ENCODE data around the gene NEU1. TPM values are rescaled to one million over a fixed set of nuclear protein-coding genes. Genes with fewer than 3 reads are reported as not detected.

Gene NEU1
- total and polyA plus RNA-seq, 4 donors, result 27.6 to 42.4 (median 34.8) TPM

DNA sequence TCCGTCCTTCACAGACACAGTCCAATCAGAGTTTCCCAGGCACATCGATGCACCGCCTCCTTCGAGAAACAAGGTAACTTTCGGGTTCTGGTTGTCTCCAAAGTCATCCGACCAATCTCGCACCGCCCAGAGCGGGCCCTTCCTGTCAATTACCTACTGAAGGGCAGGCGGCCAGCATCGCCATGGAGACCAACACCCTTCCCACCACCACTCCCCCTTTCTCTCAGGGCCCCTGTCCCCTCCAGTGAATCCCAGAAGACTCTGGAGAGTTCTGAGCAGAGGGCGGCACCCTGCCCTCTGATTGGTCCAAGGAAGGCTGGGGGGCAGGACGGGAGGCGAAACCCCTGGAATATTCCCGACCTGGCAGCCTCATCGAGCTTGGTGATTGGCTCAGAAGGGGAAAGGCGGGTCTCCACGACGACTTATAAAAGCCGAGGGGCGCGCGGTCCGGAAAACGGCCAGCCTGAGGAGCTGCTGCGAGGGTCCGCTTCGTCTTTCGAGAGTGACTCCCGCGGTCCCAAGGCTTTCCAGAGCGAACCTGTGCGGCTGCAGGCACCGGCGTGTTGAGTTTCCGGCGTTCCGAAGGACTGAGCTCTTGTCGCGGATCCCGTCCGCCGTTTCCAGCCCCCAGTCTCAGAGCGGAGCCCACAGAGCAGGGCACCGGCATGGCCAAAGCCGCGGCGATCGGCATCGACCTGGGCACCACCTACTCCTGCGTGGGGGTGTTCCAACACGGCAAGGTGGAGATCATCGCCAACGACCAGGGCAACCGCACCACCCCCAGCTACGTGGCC is 35.1 kb downstream of the NEU1 start, which contains the start of gene HSPA1B:
TSS of gene HSPA1B (plus strand) at position 453 of the 794 bp plus-strand sequence. CDS start at position 666, 213 bp downstream.
- WGBS, result under 1% methylated on average over 52 of the region's 56 CpGs
- Histone ChIP-seq H3K36me3 (ENCODE audit: control insufficient read depth in 4 of 4, insufficient read depth in 3 of 4, low read depth in 1 of 4, low read length in 3 of 4) (no peaks in the 10 kb centered on the region), H3K9ac (ENCODE audit: low read depth in 1 of 2, low read length in 2 of 2) (peak within 1 kb of the TSS; percentile 76), H3K4me1 (ENCODE audit: control insufficient read depth in 4 of 4, insufficient read depth in 4 of 4, low read length in 3 of 4) (peaks cover 0 to 18% (median 6%) of the 10 kb centered on the region in 4 donors), H3K4me3 (ENCODE audit: low read depth in 1 of 3, low read length in 3 of 3) (peak within 1 kb of the TSS; percentile 65 to 80 (median 77)), H3K27me3 (ENCODE audit: control insufficient read depth in 4 of 4, insufficient read depth in 4 of 4, low read length in 3 of 4) (no peaks in the 10 kb centered on the region), H3K27ac (ENCODE audit: low read depth in 1 of 2, low read length in 2 of 2) (peak within 1 kb of the TSS; percentile 73 to 86), H3K9me3 (ENCODE audit: control insufficient read depth in 4 of 4, low read length in 3 of 4) (no peaks in the 10 kb centered on the region)
- TF ChIP-seq RXRA (IDR thresholded peaks at IDR 0.05) (peak in 1 of 2 donors; percentile 30), YY1 (IDR thresholded peaks at IDR 0.05) (peak; percentile 98), NR2F2 (IDR thresholded peaks at IDR 0.05) (peak; percentile 47), FOXA1 (IDR thresholded peaks at IDR 0.05) (peak; percentile 8), SP1 (IDR thresholded peaks at IDR 0.05) (peak; percentile 90), FOXA2 (IDR thresholded peaks at IDR 0.05) (no peak), HNF4A (conservative IDR thresholded peaks at IDR 0.05) (peak; percentile 44 to 60), RAD21 (IDR thresholded peaks at IDR 0.05) (no peak), EGR1 (IDR thresholded peaks at IDR 0.05; ENCODE audit: low read depth in 2 of 2) (peak in 1 of 2 donors; percentile 49), HNF4G (IDR thresholded peaks at IDR 0.05) (no peak), TAF1 (conservative IDR thresholded peaks at IDR 0.05) (peak; percentile 85), JUND (IDR thresholded peaks at IDR 0.05) (peak; percentile 48 to 56), GABPA (IDR thresholded peaks at IDR 0.05 in 1 of 2, conservative IDR thresholded peaks at IDR 0.05 in 1 of 2) (peak in 1 of 2 donors; percentile 20)
- TF ChIP-seq, protein P1, sequence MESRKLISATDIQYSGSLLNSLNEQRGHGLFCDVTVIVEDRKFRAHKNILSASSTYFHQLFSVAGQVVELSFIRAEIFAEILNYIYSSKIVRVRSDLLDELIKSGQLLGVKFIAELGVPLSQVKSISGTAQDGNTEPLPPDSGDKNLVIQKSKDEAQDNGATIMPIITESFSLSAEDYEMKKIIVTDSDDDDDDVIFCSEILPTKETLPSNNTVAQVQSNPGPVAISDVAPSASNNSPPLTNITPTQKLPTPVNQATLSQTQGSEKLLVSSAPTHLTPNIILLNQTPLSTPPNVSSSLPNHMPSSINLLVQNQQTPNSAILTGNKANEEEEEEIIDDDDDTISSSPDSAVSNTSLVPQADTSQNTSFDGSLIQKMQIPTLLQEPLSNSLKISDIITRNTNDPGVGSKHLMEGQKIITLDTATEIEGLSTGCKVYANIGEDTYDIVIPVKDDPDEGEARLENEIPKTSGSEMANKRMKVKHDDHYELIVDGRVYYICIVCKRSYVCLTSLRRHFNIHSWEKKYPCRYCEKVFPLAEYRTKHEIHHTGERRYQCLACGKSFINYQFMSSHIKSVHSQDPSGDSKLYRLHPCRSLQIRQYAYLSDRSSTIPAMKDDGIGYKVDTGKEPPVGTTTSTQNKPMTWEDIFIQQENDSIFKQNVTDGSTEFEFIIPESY (IDR thresholded peaks at IDR 0.05), result peak; percentile 87
- TF ChIP-seq, protein P2, sequence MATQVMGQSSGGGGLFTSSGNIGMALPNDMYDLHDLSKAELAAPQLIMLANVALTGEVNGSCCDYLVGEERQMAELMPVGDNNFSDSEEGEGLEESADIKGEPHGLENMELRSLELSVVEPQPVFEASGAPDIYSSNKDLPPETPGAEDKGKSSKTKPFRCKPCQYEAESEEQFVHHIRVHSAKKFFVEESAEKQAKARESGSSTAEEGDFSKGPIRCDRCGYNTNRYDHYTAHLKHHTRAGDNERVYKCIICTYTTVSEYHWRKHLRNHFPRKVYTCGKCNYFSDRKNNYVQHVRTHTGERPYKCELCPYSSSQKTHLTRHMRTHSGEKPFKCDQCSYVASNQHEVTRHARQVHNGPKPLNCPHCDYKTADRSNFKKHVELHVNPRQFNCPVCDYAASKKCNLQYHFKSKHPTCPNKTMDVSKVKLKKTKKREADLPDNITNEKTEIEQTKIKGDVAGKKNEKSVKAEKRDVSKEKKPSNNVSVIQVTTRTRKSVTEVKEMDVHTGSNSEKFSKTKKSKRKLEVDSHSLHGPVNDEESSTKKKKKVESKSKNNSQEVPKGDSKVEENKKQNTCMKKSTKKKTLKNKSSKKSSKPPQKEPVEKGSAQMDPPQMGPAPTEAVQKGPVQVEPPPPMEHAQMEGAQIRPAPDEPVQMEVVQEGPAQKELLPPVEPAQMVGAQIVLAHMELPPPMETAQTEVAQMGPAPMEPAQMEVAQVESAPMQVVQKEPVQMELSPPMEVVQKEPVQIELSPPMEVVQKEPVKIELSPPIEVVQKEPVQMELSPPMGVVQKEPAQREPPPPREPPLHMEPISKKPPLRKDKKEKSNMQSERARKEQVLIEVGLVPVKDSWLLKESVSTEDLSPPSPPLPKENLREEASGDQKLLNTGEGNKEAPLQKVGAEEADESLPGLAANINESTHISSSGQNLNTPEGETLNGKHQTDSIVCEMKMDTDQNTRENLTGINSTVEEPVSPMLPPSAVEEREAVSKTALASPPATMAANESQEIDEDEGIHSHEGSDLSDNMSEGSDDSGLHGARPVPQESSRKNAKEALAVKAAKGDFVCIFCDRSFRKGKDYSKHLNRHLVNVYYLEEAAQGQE (IDR thresholded peaks at IDR 0.05), result peak; percentile 96
- TF ChIP-seq, protein P3, sequence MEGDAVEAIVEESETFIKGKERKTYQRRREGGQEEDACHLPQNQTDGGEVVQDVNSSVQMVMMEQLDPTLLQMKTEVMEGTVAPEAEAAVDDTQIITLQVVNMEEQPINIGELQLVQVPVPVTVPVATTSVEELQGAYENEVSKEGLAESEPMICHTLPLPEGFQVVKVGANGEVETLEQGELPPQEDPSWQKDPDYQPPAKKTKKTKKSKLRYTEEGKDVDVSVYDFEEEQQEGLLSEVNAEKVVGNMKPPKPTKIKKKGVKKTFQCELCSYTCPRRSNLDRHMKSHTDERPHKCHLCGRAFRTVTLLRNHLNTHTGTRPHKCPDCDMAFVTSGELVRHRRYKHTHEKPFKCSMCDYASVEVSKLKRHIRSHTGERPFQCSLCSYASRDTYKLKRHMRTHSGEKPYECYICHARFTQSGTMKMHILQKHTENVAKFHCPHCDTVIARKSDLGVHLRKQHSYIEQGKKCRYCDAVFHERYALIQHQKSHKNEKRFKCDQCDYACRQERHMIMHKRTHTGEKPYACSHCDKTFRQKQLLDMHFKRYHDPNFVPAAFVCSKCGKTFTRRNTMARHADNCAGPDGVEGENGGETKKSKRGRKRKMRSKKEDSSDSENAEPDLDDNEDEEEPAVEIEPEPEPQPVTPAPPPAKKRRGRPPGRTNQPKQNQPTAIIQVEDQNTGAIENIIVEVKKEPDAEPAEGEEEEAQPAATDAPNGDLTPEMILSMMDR (IDR thresholded peaks at IDR 0.05; ENCODE audit: low read depth, low read length, missing input control), result no peak
- TF ChIP-seq, protein P4, sequence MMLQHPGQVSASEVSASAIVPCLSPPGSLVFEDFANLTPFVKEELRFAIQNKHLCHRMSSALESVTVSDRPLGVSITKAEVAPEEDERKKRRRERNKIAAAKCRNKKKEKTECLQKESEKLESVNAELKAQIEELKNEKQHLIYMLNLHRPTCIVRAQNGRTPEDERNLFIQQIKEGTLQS (IDR thresholded peaks at IDR 0.05), result no peak
- peak; percentile 98 for DNase-seq (ENCODE audit: low spot score)
